NAMALWA (cell line): ENCODE data around the gene LRWD1.

Experiments used
- DNase-seq: peaks from one replicate; pipeline ENCODE4 v3.0.0-alpha.2; 2015; ENCODE audit warnings: low spot score

LRWD1 gene

GRCh38 chr7:102464577-102465280 lies at the start of gene LRWD1, which contains the start of gene ALKBH4:
Gene LRWD1 (plus strand): TSS chr7:102464984. CDS start chr7:102465081, 97 bp downstream.
Gene ALKBH4 (minus strand): TSS chr7:102464863. CDS start chr7:102464836, 27 bp downstream.
- DNase-seq: peak; percentile 96

- DNase-seq: peak; percentile 74
Measured at GRCh38 chr7:102415685-102416225, 49.0 kb upstream of the LRWD1 start.

- DNase-seq: no peak
Measured at GRCh38 chr7:102416406-102416805, 48.4 kb upstream of the LRWD1 start.

- no peak for DNase-seq
Measured at GRCh38 chr7:102417105-102417504, 47.7 kb upstream of the LRWD1 start.

GRCh38 chr7:102418592-102418991 lies 46.2 kb upstream of the LRWD1 start:
- DNase-seq: no peak

GRCh38 chr7:102421706-102422240 lies 43.0 kb upstream of the LRWD1 start:
- DNase-seq: peak; percentile 74

- no peak for DNase-seq
Measured at GRCh38 chr7:102424129-102424551, 40.6 kb upstream of the LRWD1 start.

GRCh38 chr7:102424787-102425218 lies 40.0 kb upstream of the LRWD1 start:
- DNase-seq: peak; percentile 70

- DNase-seq: peak; percentile 98
Measured at GRCh38 chr7:102425639-102426267, 39.0 kb upstream of the LRWD1 start.

GRCh38 chr7:102426268-102427018 lies 38.3 kb upstream of the LRWD1 start:
- peak; percentile 93 for DNase-seq

GRCh38 chr7:102427019-102427405 lies 37.8 kb upstream of the LRWD1 start:
- DNase-seq: no peak

GRCh38 chr7:102429141-102429899 lies 35.5 kb upstream of the LRWD1 start:
- DNase-seq: no peak

- DNase-seq: peak; percentile 77
Measured at GRCh38 chr7:102431617-102432298, 33.0 kb upstream of the LRWD1 start.

GRCh38 chr7:102432442-102433218 lies 32.2 kb upstream of the LRWD1 start:
- DNase-seq: peak; percentile 87

- DNase-seq: peak; percentile 89
Measured at GRCh38 chr7:102433219-102434038, 31.4 kb upstream of the LRWD1 start, which contains the start of gene ORAI2. Gene ORAI2 (plus strand): TSS chr7:102433575. CDS start chr7:102438957, 5,382 bp downstream.

GRCh38 chr7:102434039-102434486 lies 30.7 kb upstream of the LRWD1 start:
- DNase-seq: peak; percentile 68

- DNase-seq: no peak
Measured at GRCh38 chr7:102436118-102436517, 28.7 kb upstream of the LRWD1 start.

GRCh38 chr7:102439963-102440795 lies 24.6 kb upstream of the LRWD1 start:
- DNase-seq: no peak
